Cardiac atrium fibroblast (primary cell): ENCODE results near the gene SCN4B. TPM values are rescaled to one million over a fixed set of nuclear protein-coding genes. Genes with fewer than 3 reads are reported as not detected.

ENCODE experiments used
- total RNA-seq: library from RNA; depleted of rRNA; stranded (reverse); fragments of >200 nt; gene quantifications from 2 replicates; pipeline ENCODE4 v1.2.3, GENCODE V29; 2015

The SCN4B gene
- not detected in 2 replicates for total RNA-seq

GRCh38 chr11:118152552-118153471 lies at the start of gene SCN4B:
TSS of gene SCN4B (minus strand) at chr11:118152823. CDS start at chr11:118152673, 150 bp downstream.

GRCh38 chr11:118175993-118176777 lies 23.6 kb upstream of the SCN4B start, which contains the start of gene SCN2B:
TSS of gene SCN2B (minus strand) at chr11:118176639. CDS start at chr11:118176431, 208 bp downstream.

GRCh38 chr11:118086913-118087768 lies 65.5 kb downstream of the SCN4B start, which contains the start of gene SMIM35:
TSS of gene SMIM35 (minus strand) at chr11:118086963. CDS start at chr11:118086757, 206 bp downstream.

Other genes with a start within 250 kb of the SCN4B start
- gene TMPRSS13, start 223.4 kb downstream of the SCN4B start, total RNA-seq: not detected in 2 replicates
- not detected in 2 replicates for gene IL10RA, start 166.4 kb downstream of the SCN4B start, total RNA-seq
- not detected in 2 replicates for gene TMPRSS4, start 75.7 kb downstream of the SCN4B start, total RNA-seq
- not detected in 2 replicates for gene SMIM35, start 65.9 kb downstream of the SCN4B start, total RNA-seq
- gene SCN2B, start 23.8 kb upstream of the SCN4B start, total RNA-seq: 0.16 TPM in 1 of 2 replicates, not detected in the other
- gene JAML, start 72.2 kb upstream of the SCN4B start, total RNA-seq: not detected in 2 replicates
- 0.49 TPM in 1 of 2 replicates, not detected in the other for gene MPZL3, start 99.5 kb upstream of the SCN4B start, total RNA-seq
- 0.18 and 0.65 TPM in 2 replicates for gene MPZL2, start 111.5 kb upstream of the SCN4B start, total RNA-seq
- not detected in 2 replicates for gene CD3E, start 151.9 kb upstream of the SCN4B start, total RNA-seq
- not detected in 2 replicates for gene CD3D, start 189.9 kb upstream of the SCN4B start, total RNA-seq
- not detected in 2 replicates for gene CD3G, start 191.5 kb upstream of the SCN4B start, total RNA-seq
- 31.8 and 36.5 TPM in 2 replicates for gene UBE4A, start 206.8 kb upstream of the SCN4B start, total RNA-seq
- gene ATP5MG, start 248.8 kb upstream of the SCN4B start, total RNA-seq: 40.3 and 41.5 TPM in 2 replicates